Testis (tissue), 3 donors: ENCODE measurements around the gene GPR132. TPM values are rescaled to one million over a fixed set of nuclear protein-coding genes. Genes with fewer than 3 reads are reported as not detected.

ENCODE experiments used
- DNase-seq: peaks from one replicate; pipeline ENCODE4 v3.0.0-alpha.2; 2019
- H3K27ac ChIP-seq, 2 donors: fragments of 200-600 bp; sonication (generic); one replicate each; pipeline ENCODE4 v1.5.1; 2019
- H3K27me3 ChIP-seq: fragments of 200-600 bp; sonication (generic); one replicate; pipeline ENCODE4 v1.5.1; 2019
- H3K36me3 ChIP-seq: fragments of 200-600 bp; sonication (generic); one replicate; pipeline ENCODE4 v1.5.1; 2017; ENCODE audit warnings: low read depth; ENCODE audit errors: missing control alignments
- H3K4me1 ChIP-seq: fragments of 200-600 bp; sonication (generic); one replicate; pipeline ENCODE4 v1.5.1; 2019
- H3K4me3 ChIP-seq, 2 donors: fragments of 200-600 bp; sonication (generic); one replicate each; pipeline ENCODE4 v1.5.1; 2017 to 2019
- H3K9me3 ChIP-seq: fragments of 200-600 bp; sonication (generic); one replicate; pipeline ENCODE4 v1.5.1; 2017
- POLR2A ChIP-seq: fragments of 450-650 bp; IDR thresholded peaks from one replicate; pipeline ENCODE4 v1.6.1; 2017; ENCODE audit warnings: antibody characterized with exemption, mild to moderate bottlenecking, moderate library complexity
- WGBS, 2 donors: methylation state at CpG; one replicate each; pipeline ENCODE4 v1.1.5; 2018; 5-methylcytosine and 5-hydroxymethylcytosine counted together
- intact Hi-C: fragments of 100-400 bp; cut with DNase I; formaldehyde crosslinking; loops from one replicate; pipeline ENCODE4 v1.15.1; 2023; ENCODE audit warnings: low total_unique reads
- polyA plus RNA-seq: library from polyadenylated mRNA; stranded (reverse); fragments of 350-450 nt; fragmentation: Illumina TruSeq; extraction: RNeasy Lipid Tissue Mini Kit (QIAGEN cat#74804); gene quantifications from one replicate; pipeline ENCODE4 v1.2.3, GENCODE V29; 2014; ENCODE audit warnings: low read depth, low replicate concordance; ENCODE audit not compliant: insufficient read depth
- total RNA-seq, 2 donors: library from RNA; depleted of rRNA; stranded (reverse); fragments of >200 nt; gene quantifications; one replicate each; pipeline ENCODE4 v1.2.3, GENCODE V29; 2016
- TF ChIP-seq, protein P1 (sequence below), 3 experiments: fragments of 450-650 bp in 2 of 3; fragments of 200-600 bp in 1 of 3; sonication (generic) in 1 of 3; IDR thresholded peaks; one replicate each; pipeline ENCODE4 v1.5.1; 2016 to 2019; ENCODE audit warnings: antibody characterized with exemption in 3 of 3, mild to moderate bottlenecking in 2 of 3, moderate library complexity in 1 of 3

Gene GPR132
- total and polyA plus RNA-seq, 3 donors from 2014 or later = 1.2 to 2.5 (median 2.0) TPM

DNA sequence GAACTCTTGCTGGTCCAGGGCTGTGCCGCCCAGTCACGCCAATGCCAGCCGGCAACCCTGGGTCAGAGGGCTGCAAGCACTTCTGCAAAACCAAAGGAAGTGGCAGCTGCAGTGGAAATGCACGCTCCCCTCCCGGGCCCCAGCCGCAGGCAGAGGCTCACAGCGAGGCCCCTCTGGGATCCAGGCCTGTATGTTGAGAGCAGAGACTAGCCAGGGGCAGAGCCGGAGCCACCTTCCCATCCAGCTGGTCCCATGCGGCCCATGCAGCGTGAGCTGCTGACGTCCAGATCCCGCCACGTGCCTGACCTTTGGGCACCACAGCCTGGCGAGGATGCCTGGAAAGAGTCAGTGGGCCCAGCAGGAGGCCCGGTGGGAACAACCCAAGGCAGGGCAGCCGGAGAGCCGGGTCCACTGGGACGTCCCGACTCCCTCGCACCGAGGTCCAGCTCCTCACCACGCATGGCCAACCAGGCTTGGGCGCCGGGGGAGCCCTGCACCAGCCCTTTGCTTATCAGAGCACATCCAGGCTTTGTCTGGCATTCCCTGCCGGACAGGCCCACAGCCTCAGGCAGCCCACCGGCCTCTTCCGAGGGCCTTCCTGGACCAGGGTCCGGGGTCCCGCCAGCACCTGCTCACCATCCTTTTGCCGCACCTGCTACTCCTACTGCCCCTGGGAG, 4.3 kb downstream of the GPR132 start:
- 70 to 74% methylated on average over 4 to 19 of the region's 30 CpGs for WGBS, 2 donors
- Histone ChIP-seq H3K4me3 (no peak overlapping the region), H3K27ac (no peak overlapping the region), H3K36me3 (no peaks in the 10 kb centered on the region), H3K9me3 (no peaks in the 10 kb centered on the region), H3K4me1 (no peaks in the 10 kb centered on the region), H3K27me3 (no peaks in the 10 kb centered on the region)
- no peak for DNase-seq
- intact Hi-C loops = no loop called here
- TF ChIP-seq, protein P1, sequence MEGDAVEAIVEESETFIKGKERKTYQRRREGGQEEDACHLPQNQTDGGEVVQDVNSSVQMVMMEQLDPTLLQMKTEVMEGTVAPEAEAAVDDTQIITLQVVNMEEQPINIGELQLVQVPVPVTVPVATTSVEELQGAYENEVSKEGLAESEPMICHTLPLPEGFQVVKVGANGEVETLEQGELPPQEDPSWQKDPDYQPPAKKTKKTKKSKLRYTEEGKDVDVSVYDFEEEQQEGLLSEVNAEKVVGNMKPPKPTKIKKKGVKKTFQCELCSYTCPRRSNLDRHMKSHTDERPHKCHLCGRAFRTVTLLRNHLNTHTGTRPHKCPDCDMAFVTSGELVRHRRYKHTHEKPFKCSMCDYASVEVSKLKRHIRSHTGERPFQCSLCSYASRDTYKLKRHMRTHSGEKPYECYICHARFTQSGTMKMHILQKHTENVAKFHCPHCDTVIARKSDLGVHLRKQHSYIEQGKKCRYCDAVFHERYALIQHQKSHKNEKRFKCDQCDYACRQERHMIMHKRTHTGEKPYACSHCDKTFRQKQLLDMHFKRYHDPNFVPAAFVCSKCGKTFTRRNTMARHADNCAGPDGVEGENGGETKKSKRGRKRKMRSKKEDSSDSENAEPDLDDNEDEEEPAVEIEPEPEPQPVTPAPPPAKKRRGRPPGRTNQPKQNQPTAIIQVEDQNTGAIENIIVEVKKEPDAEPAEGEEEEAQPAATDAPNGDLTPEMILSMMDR (IDR thresholded peaks at IDR 0.05) = no peak
- no peak for TF ChIP-seq POLR2A

DNA sequence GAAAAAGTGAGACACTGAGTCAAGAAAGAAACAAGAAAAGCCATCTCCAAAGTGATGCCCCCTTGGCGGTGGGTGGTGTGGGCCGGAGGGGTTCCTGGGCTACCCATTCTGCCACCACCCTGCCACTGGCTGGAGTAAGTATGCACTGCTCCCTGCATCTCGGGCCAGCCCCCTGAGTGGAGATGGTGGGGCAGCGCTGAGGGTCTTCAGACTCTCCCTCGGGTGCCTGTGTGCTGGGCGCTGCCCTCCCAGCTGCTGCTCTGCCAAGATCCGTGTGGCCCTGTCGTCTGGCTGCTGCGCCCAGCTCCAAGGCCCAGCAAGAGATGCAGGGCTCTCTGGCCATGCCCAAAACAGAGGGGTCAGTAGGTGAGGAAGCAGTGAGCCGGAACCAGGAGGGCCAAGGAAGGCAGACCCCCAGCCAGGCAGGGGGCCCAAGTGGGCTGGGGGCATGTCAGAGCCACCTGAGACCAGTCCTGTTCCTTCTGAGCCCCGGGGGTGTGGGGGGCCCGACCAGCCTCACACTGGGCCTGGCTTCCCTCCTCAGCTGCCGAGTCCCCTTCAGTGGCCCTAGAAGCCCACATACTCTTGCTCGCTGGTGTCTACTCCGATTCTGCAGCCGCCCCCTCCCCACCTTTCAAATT, 5.2 kb downstream of the GPR132 start:
- Histone ChIP-seq H3K27me3 (no peaks in the 10 kb centered on the region), H3K27ac (no peak overlapping the region), H3K36me3 (no peaks in the 10 kb centered on the region), H3K4me1 (no peaks in the 10 kb centered on the region), H3K4me3 (no peak overlapping the region), H3K9me3 (no peaks in the 10 kb centered on the region)
- DNase-seq = no peak
- intact Hi-C loops = loop anchor here (10.0 kb wide), 1 partner anchor 145 kb away; no protein-coding TSS in a partner anchor
- WGBS, 2 donors = 81 to 88% methylated on average over 9 to 16 of the region's 16 CpGs
- TF ChIP-seq, protein P1 (IDR thresholded peaks at IDR 0.05) = no peak
- no peak for TF ChIP-seq POLR2A

DNA sequence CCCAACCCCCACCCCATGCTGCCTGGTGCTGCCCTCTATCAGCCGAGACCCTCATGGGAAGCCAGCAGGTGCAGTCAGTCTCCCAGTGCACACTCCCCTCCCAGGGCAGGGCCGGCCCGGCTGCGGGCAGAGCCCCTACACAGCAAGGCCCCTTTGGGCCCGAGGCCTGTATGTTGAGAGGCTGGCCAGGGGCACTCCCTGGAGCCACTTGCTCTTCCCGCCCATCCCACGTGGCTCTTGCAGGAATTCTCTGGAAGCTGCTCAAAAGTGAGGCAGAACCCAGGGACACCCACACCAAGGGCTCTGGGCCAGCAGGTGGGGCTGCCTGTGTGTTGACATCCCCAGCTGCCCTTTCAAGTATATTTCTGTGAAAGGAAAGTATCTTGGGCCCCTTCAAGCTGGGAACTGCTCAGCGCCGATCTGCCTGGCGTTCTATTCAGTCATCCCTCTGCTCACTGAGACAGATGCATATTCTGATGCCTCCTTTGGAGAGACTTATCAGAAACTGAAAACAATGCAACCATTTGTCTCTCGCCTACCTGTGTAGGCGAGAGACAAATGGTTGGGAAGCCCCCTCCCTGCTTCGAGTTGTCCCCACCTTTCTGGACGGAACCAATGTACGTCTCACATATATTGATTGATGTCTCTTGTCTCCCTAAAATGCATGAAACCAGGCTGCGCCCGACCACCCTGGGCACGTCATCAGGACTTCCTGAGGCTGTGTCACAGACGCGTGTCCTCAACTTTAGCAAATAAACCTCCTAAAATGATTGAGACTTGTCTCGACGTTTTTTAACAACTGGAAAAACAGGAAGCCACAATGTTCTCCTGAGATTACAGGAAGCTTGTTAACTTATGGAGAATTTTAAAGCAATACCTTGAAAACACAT, 6.0 kb downstream of the GPR132 start:
- Histone ChIP-seq H3K9me3 (no peaks in the 10 kb centered on the region), H3K36me3 (no peaks in the 10 kb centered on the region), H3K4me1 (no peaks in the 10 kb centered on the region), H3K27me3 (no peaks in the 10 kb centered on the region), H3K27ac (no peak overlapping the region), H3K4me3 (no peak overlapping the region)
- WGBS, 2 donors = 81 to 88% methylated on average over 21 to 22 of the region's 22 CpGs
- no peak for DNase-seq
- intact Hi-C loops = loop anchor here (10.0 kb wide), 1 partner anchor 144 kb away; no protein-coding TSS in a partner anchor
- TF ChIP-seq POLR2A = no peak
- TF ChIP-seq, protein P1 (IDR thresholded peaks at IDR 0.05) = no peak

DNA sequence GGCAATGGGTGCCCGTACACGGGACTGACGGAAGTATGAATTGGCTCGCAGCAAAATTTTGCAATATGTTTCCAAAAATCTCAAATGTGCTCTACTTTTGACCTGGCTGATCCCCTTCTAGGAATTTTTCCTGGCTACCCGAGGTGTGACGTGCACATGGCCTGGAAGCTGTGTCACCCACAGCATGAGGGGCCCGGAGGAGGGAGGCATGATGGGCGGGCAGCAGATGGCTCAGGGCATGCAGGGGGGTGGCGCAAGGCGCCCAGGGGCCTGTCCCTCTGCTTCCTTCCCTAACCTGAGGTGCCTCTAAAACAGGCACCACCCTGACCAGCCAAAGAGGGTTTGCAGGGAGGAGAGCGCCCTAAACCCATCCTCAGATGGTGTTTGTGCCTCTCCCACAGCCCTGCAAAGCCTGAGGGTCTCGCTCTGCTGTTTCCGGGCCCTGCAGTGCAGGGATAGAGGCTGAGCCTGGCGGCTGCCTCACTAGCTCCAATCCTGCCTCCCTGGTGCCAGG, 6.7 kb downstream of the GPR132 start:
- no peaks in the 10 kb centered on the region for H3K36me3 ChIP-seq
- no peaks in the 10 kb centered on the region for H3K9me3 ChIP-seq
- 89 to 90% methylated on average over 8 to 14 of the region's 14 CpGs for WGBS, 2 donors
- intact Hi-C loops = loop anchor here (10.0 kb wide), 1 partner anchor 144 kb away; no protein-coding TSS in a partner anchor
- no peaks in the 10 kb centered on the region for H3K4me1 ChIP-seq
- no peaks in the 10 kb centered on the region for H3K27me3 ChIP-seq
- H3K27ac ChIP-seq = no peak overlapping the region
- no peak for DNase-seq
- no peak overlapping the region for H3K4me3 ChIP-seq
- TF ChIP-seq POLR2A = no peak
- TF ChIP-seq, protein P1 (IDR thresholded peaks at IDR 0.05) = no peak
